Measurements from ENCODE around the gene PCDHGB4. TPM values are rescaled to one million over a fixed set of nuclear protein-coding genes. Genes with fewer than 3 reads are reported as not detected.
"Not testable (repeated sequence)": the region's sequence is repeated elsewhere in the genome, so short reads cannot be mapped to it uniquely, and the experiment has no call there.

Gene PCDHGB4
- total RNA-seq, 4 donors from 2014 or later: 10.4 to 12.5 (median 10.4) TPM

GRCh38 chr5:141430332-141431113, 43.0 kb downstream of the PCDHGB4 start, which contains the start of gene PCDHGA12:
Gene PCDHGA12, plus strand, starts transcription at chr5:141430507. Its CDS starts 253 bp downstream, at chr5:141430760.
- Histone ChIP-seq H3K4me3 (replicated peaks in 1 of 3) (no peak within 1 kb of the TSS), H3K36me3 (no peaks in the 10 kb centered on the region), H3K27me3 (no peaks in the 10 kb centered on the region), H3K27ac (no peak within 1 kb of the TSS), H3K4me1 (no peaks in the 10 kb centered on the region), H3K9me3 (no peaks in the 10 kb centered on the region)
- intact Hi-C loops (cut with DNase I): no loop called here
- peak; percentile 59 to 61 for DNase-seq
- no peak for TF ChIP-seq POLR2A (IDR thresholded peaks at IDR 0.05)
- peak in 4 of 6 experiments; percentile 26 to 59 (median 43) for TF ChIP-seq CTCF (IDR thresholded peaks at IDR 0.05)
- 14 to 15% methylated on average over 33 of the region's 33 CpGs for WGBS, 2 donors

- 14 to 16% methylated on average over 36 to 37 of the region's 37 CpGs for WGBS, 2 donors
- no peaks in the 10 kb centered on the region for H3K4me1 ChIP-seq
- H3K4me3 ChIP-seq (replicated peaks in 1 of 3): no peak overlapping the region
- H3K27me3 ChIP-seq: no peaks in the 10 kb centered on the region
- H3K36me3 ChIP-seq: no peaks in the 10 kb centered on the region
- TF ChIP-seq CTCF (IDR thresholded peaks at IDR 0.05) (no peak), POLR2A (IDR thresholded peaks at IDR 0.05) (no peak)
- no peaks in the 10 kb centered on the region for H3K9me3 ChIP-seq
- no peak for DNase-seq
- intact Hi-C loops (cut with DNase I): no loop called here
- no peak overlapping the region for H3K27ac ChIP-seq
These were observed 43.8 kb downstream of the PCDHGB4 start for GRCh38 chr5:141431286-141431685.

GRCh38 chr5:141432308-141432707, 44.8 kb downstream of the PCDHGB4 start:
- H3K27ac ChIP-seq; H3K4me3 ChIP-seq (replicated peaks in 1 of 3); DNase-seq; H3K4me1 ChIP-seq; H3K9me3 ChIP-seq; H3K27me3 ChIP-seq; H3K36me3 ChIP-seq; intact Hi-C loops (cut with DNase I): not testable (repeated sequence)
- WGBS, 2 donors: 23 to 25% methylated on average over 6 to 28 of the region's 38 CpGs

- DNase-seq; H3K4me3 ChIP-seq (replicated peaks in 1 of 3); H3K9me3 ChIP-seq: not testable (repeated sequence)
These were observed 45.2 kb downstream of the PCDHGB4 start for GRCh38 chr5:141432726-141433125.

GRCh38 chr5:141434006-141434405, 46.5 kb downstream of the PCDHGB4 start:
- TF ChIP-seq CTCF (IDR thresholded peaks at IDR 0.05) (no peak), POLR2A (IDR thresholded peaks at IDR 0.05) (no peak)
- H3K27me3 ChIP-seq: no peaks in the 10 kb centered on the region
- no peaks in the 10 kb centered on the region for H3K9me3 ChIP-seq
- no peak for DNase-seq
- 75 to 90% methylated on average over 2 of the region's 2 CpGs for WGBS, 2 donors
- H3K27ac ChIP-seq: no peak overlapping the region
- intact Hi-C loops (cut with DNase I): no loop called here
- no peaks in the 10 kb centered on the region for H3K36me3 ChIP-seq
- H3K4me1 ChIP-seq: no peaks in the 10 kb centered on the region
- no peak overlapping the region for H3K4me3 ChIP-seq (replicated peaks in 1 of 3)

More at GRCh38 chr5:141432726-141433125, 45.2 kb downstream of the PCDHGB4 start:
- H3K27me3 ChIP-seq; H3K4me1 ChIP-seq; H3K36me3 ChIP-seq; intact Hi-C loops (cut with DNase I); H3K27ac ChIP-seq: not testable (repeated sequence)
- whole genome bisulfite sequencing, 2 donors: 26% methylated on average over 8 to 12 of the region's 29 CpGs

DNA sequence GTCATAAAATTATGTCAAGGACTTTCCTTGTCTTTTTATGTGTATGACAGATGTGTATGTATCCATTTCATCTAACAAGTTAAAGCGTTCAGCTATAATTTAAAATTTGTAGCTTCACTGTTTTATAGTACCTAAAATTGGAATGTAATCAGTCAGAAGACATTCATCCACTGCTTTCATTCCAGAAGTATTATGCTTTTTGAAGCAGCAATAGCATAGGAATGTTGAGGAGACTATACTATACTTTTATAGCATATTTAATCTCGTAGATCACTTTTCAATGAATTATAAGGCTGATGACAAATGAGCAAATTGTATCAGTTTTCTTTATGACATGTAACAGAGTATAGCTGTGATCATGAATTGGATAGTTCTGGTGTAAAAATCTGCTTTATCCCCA, 49.7 kb downstream of the PCDHGB4 start:
- no peak overlapping the region for H3K4me3 ChIP-seq (replicated peaks in 1 of 3)
- 91 to 99% methylated on average over 2 of the region's 2 CpGs for WGBS, 2 donors
- H3K27me3 ChIP-seq: no peaks in the 10 kb centered on the region
- TF ChIP-seq POLR2A (IDR thresholded peaks at IDR 0.05): no peak
- no peak for TF ChIP-seq CTCF (IDR thresholded peaks at IDR 0.05)
- no peak overlapping the region for H3K27ac ChIP-seq
- no peak for DNase-seq
- H3K9me3 ChIP-seq: no peaks in the 10 kb centered on the region
- no peaks in the 10 kb centered on the region for H3K4me1 ChIP-seq
- no peaks in the 10 kb centered on the region for H3K36me3 ChIP-seq
- intact Hi-C loops (cut with DNase I): no loop called here

Measured in thyroid gland (tissue), 4 donors.